Measurements from ENCODE around the gene IRS2.

DNA sequence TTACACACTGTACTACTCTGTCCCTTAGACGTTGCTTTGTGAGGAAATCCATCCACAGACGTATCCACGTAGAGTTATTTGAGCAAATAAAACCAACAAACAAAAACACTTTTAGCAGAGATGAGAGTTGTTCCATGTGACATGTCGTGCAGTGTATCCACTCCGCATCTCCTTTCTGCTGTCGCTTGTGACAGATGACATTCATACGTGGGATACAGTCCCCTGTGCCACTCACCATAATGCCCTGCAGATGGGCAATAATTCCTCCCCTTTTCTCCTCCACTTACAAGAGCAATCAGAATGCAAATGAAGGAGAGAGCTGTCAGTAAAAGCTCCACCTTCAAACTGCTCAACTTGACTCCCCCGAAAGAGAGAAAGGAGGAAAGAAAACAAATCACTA, 26.0 kb downstream of the IRS2 start:
- TF ChIP-seq, protein P1, sequence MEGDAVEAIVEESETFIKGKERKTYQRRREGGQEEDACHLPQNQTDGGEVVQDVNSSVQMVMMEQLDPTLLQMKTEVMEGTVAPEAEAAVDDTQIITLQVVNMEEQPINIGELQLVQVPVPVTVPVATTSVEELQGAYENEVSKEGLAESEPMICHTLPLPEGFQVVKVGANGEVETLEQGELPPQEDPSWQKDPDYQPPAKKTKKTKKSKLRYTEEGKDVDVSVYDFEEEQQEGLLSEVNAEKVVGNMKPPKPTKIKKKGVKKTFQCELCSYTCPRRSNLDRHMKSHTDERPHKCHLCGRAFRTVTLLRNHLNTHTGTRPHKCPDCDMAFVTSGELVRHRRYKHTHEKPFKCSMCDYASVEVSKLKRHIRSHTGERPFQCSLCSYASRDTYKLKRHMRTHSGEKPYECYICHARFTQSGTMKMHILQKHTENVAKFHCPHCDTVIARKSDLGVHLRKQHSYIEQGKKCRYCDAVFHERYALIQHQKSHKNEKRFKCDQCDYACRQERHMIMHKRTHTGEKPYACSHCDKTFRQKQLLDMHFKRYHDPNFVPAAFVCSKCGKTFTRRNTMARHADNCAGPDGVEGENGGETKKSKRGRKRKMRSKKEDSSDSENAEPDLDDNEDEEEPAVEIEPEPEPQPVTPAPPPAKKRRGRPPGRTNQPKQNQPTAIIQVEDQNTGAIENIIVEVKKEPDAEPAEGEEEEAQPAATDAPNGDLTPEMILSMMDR (conservative IDR thresholded peaks at IDR 0.05; ENCODE audit: low read length) = no peak
- no peak for TF ChIP-seq EZH2phosphoT487 (IDR thresholded peaks at IDR 0.05; ENCODE audit: borderline replicate concordance, low read depth, low read length)

All from OCI-LY7 (cell line).